HG03457 (cell line): ENCODE measurements around the gene PSMD14.
A peak's percentile ranks its signal among the peaks of the same experiment; 100 is the strongest.

Source experiments
- ATAC-seq: cut with Tn5 transposase; IDR thresholded peaks from one replicate; pipeline ENCODE4 v1.9.1; 2021; ENCODE audit warnings: moderate number of reproducible peaks; ENCODE audit not compliant: unreplicated experiment

PSMD14 gene

GRCh38 chr2:161374446-161374845, 66.2 kb downstream of the PSMD14 start:
- ATAC-seq, result no peak

- ATAC-seq, result no peak
These were observed 71.5 kb downstream of the PSMD14 start for GRCh38 chr2:161379740-161380139.

- no peak for ATAC-seq
These were observed 73.3 kb downstream of the PSMD14 start for GRCh38 chr2:161381546-161381945.

GRCh38 chr2:161382747-161383146, 74.5 kb downstream of the PSMD14 start:
- no peak for ATAC-seq

- peak; percentile 76 for ATAC-seq
These were observed 76.6 kb downstream of the PSMD14 start for GRCh38 chr2:161384864-161385263.

- ATAC-seq, result peak; percentile 56
These were observed 78.1 kb downstream of the PSMD14 start for GRCh38 chr2:161386228-161386824.

- no peak for ATAC-seq
These were observed 80.0 kb downstream of the PSMD14 start for GRCh38 chr2:161388146-161388779.

- no peak for ATAC-seq
These were observed 83.7 kb downstream of the PSMD14 start for GRCh38 chr2:161391737-161392506.

- ATAC-seq, result no peak
These were observed 91.9 kb downstream of the PSMD14 start for GRCh38 chr2:161400076-161400475.

- ATAC-seq, result no peak
These were observed 94.1 kb downstream of the PSMD14 start for GRCh38 chr2:161402297-161402696.

- no peak for ATAC-seq
These were observed 98.1 kb downstream of the PSMD14 start for GRCh38 chr2:161406316-161406715.

GRCh38 chr2:161407597-161407996, 99.4 kb downstream of the PSMD14 start:
- no peak for ATAC-seq

- ATAC-seq, result no peak
These were observed 101.2 kb downstream of the PSMD14 start for GRCh38 chr2:161409308-161409907.

- no peak for ATAC-seq
These were observed 104.1 kb downstream of the PSMD14 start for GRCh38 chr2:161412346-161412745.

GRCh38 chr2:161414042-161415033, 106.1 kb downstream of the PSMD14 start:
- no peak for ATAC-seq

- no peak for ATAC-seq
These were observed 107.1 kb downstream of the PSMD14 start for GRCh38 chr2:161415034-161415986.

GRCh38 chr2:161415987-161416707, 107.9 kb downstream of the PSMD14 start, which contains the start of gene TBR1:
TBR1 (plus strand) TSS chr2:161416297; CDS start chr2:161416411, 114 bp downstream.
- ATAC-seq, result no peak

- no peak for ATAC-seq
These were observed 108.6 kb downstream of the PSMD14 start for GRCh38 chr2:161416708-161417437.
